Adrenal gland (tissue), 19 donors: ENCODE measurements around the gene HHATL. TPM values are rescaled to one million over a fixed set of nuclear protein-coding genes. Genes with fewer than 3 reads are reported as not detected.

Experiments
- DNase-seq, 7 donors: peaks; one replicate each; pipeline ENCODE4 v3.0.0-alpha.2; 2019 to 2020
- H3K27ac ChIP-seq, 5 donors: fragments of 200-600 bp; sonication (generic) in 4 of 5; 1 replicate in 3 of 5; 2 replicates in 2 of 5; pipeline versions ENCODE4 v1.5.1 to v1.8.0; 2016 to 2020; ENCODE audit warnings: mild to moderate bottlenecking in 1 of 5
- H3K27me3 ChIP-seq: fragments of 200-600 bp; 2 replicates; pipeline ENCODE4 v1.8.0; 2021
- H3K36me3 ChIP-seq, 2 donors: fragments of 200-600 bp; replicated peaks in 1 of 2; 1 replicate in 1 of 2; 2 replicates in 1 of 2; pipeline versions ENCODE4 v1.5.1 to v1.8.0; 2018 to 2022
- H3K4me1 ChIP-seq, 2 donors: fragments of 200-600 bp; replicated peaks in 1 of 2; 1 replicate in 1 of 2; 2 replicates in 1 of 2; pipeline versions ENCODE4 v1.5.1 to v1.8.0; 2018 to 2021
- H3K4me3 ChIP-seq, 4 donors: fragments of 200-600 bp; sonication (generic) in 3 of 4; one replicate each; pipeline ENCODE4 v1.5.1; 2016 to 2018
- H3K9me3 ChIP-seq, 3 donors: fragments of 200-600 bp; sonication (generic) in 1 of 3; replicated peaks in 1 of 3; 1 replicate in 2 of 3; 2 replicates in 1 of 3; pipeline versions ENCODE4 v1.5.1 to v1.8.0; 2016 to 2021
- POLR2A ChIP-seq, 2 donors: fragments of 450-650 bp; IDR thresholded peaks; one replicate each; pipeline ENCODE4 v1.6.1; 2017; ENCODE audit warnings: antibody characterized with exemption in 2 of 2, mild to moderate bottlenecking in 2 of 2, moderate library complexity in 1 of 2
- WGBS, 4 donors: extraction: QIAGEN DNeasy Blood & Tissue Kit in 2 of 4; methylation state at CpG; one replicate each; pipeline versions ENCODE4 v1.1.5 to v1.1.7; 2013 to 2017; 5-methylcytosine and 5-hydroxymethylcytosine counted together
- intact Hi-C, 2 donors: fragments of 100-400 bp; cut with DNase I; formaldehyde crosslinking; loops; one replicate each; pipeline versions ENCODE4 v1.14.1 to v1.15.0; 2022 to 2023
- long read RNA-seq, 10 donors: library from polyadenylated mRNA in 3 of 10; unstranded in 2 of 10; stranded (forward) in 1 of 10; transcript quantifications; one replicate each; pipeline ENCODE4 v2.0.0 and lab custom pipeline, GENCODE V29; 2021 to 2026
- polyA plus RNA-seq, 3 donors: library from polyadenylated mRNA; stranded (reverse); fragments of 200-250 nt in 2 of 3; fragments of 350-450 nt in 1 of 3; fragmentation: Illumina TruSeq in 1 of 3; extraction: RNeasy Lipid Tissue Mini Kit (QIAGEN cat#74804) in 1 of 3; gene quantifications; one replicate each; pipeline ENCODE4 v1.2.3, GENCODE V29; 2013 to 2014
- total RNA-seq, 9 donors: library from RNA; depleted of rRNA in 4 of 9; stranded (reverse); fragments of >200 nt in 4 of 9; fragments of 120-200 nt in 1 of 9; fragmentation: NEBNext Ultra II Directional in 1 of 9; extraction: Animal tissue kit (Norgen Biotek cat#: 25700) in 1 of 9; gene quantifications; one replicate each; pipeline versions ENCODE4 v1.1.0 to v1.2.4, GENCODE V29; 2013 to 2023
- TF ChIP-seq, protein P1 (sequence below), 6 experiments: fragments of 450-650 bp in 4 of 6; fragments of 200-600 bp in 2 of 6; sonication (generic) in 1 of 6; IDR thresholded peaks; 1 replicate in 5 of 6; 2 replicates in 1 of 6; pipeline versions ENCODE4 v1.5.1 to v1.8.0; 2016 to 2021; ENCODE audit warnings: antibody characterized with exemption in 6 of 6, mild to moderate bottlenecking in 2 of 6, moderate library complexity in 1 of 6
- donor health status: healthy with polysubstance abuse.
- donor health status: Bipolar disorder and iron deficiency.
- donor health status: DM: yes; HTN: yes; CAD: no.
- donor health status: DM: no; HTN: no; CAD: no.
- donor health status: DM: no; HTN: no; CAD: no.
- donor health status: DM: yes; HTN: yes; CAD: no.

HHATL gene
- total RNA-seq (1 to 10 TPM in 2 of 9 donors, under 1 TPM in 6, not detected in 1; 0.18 to 4.5 (median 0.56) TPM), polyA plus RNA-seq (1 to 10 TPM in 1 of 3 donors, under 1 TPM in 1, not detected in 1; 0.94 to 3.0 TPM)
- long read RNA-seq, donor 1, result 0 reads
- long read RNA-seq, donor 2, result 0 reads
- long read RNA-seq, donor 3, result 0 reads
- long read RNA-seq, donor 4, result 0 reads
- long read RNA-seq, donor 5, result 0 reads
- long read RNA-seq, donor 6, result 0 reads
- long read RNA-seq, donor 7, result 0 reads
- long read RNA-seq, donor 8, result 0 reads
- long read RNA-seq, donor 9, result 0 reads
- long read RNA-seq, donor 10, result 0 reads

GRCh38 chr3:42702066-42702951 is at the start of gene HHATL:
Gene HHATL (minus strand): TSS chr3:42702798. CDS start chr3:42700826, 1,972 bp downstream.
- WGBS, 4 donors, result 41 to 57% (median 54%) methylated on average over 7 to 21 of the region's 21 CpGs
- DNase-seq, result peak in 3 of 7 donors; percentile 17 to 41 (median 19)
- Histone ChIP-seq H3K27ac (no peak within 1 kb of the TSS), H3K4me1 (no peaks in the 10 kb centered on the region), H3K9me3 (no peaks in the 10 kb centered on the region), H3K36me3 (no peaks in the 10 kb centered on the region), H3K27me3 (no peaks in the 10 kb centered on the region), H3K4me3 (no peak within 1 kb of the TSS)
- intact Hi-C loops, result no loop called here
- no peak for TF ChIP-seq POLR2A (IDR thresholded peaks at IDR 0.05)
- TF ChIP-seq, protein P1, sequence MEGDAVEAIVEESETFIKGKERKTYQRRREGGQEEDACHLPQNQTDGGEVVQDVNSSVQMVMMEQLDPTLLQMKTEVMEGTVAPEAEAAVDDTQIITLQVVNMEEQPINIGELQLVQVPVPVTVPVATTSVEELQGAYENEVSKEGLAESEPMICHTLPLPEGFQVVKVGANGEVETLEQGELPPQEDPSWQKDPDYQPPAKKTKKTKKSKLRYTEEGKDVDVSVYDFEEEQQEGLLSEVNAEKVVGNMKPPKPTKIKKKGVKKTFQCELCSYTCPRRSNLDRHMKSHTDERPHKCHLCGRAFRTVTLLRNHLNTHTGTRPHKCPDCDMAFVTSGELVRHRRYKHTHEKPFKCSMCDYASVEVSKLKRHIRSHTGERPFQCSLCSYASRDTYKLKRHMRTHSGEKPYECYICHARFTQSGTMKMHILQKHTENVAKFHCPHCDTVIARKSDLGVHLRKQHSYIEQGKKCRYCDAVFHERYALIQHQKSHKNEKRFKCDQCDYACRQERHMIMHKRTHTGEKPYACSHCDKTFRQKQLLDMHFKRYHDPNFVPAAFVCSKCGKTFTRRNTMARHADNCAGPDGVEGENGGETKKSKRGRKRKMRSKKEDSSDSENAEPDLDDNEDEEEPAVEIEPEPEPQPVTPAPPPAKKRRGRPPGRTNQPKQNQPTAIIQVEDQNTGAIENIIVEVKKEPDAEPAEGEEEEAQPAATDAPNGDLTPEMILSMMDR (IDR thresholded peaks at IDR 0.05), result no peak

DNA sequence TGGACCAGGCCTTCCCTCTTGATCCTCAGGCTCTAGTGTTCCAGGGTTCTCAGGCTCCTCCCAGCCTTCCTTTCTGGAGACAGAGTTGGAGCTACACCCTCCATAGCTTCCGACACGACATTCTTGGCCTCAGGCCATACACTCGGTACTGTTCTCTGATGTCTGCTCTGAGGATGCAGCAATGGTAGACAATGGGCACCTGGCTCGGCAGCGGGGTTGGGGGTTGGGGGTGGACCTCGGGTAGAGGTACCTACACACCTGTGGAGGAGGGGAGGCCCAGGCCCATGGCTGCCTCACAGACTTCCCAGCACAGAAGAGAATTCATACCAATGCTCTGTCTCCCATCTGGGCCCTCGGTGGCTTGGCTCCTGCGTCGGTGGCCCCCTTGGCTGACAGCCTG is 49.0 kb upstream of the HHATL start:
- intact Hi-C loops, result no loop called here
- TF ChIP-seq, protein P1 (IDR thresholded peaks at IDR 0.05), result no peak
- no peak for TF ChIP-seq POLR2A (IDR thresholded peaks at IDR 0.05)
- H3K36me3 ChIP-seq, result no peaks in the 10 kb centered on the region
- DNase-seq, result peak in 3 of 7 donors; percentile 12 to 49 (median 17)
- 72 to 85% (median 77%) methylated on average over 3 to 9 of the region's 9 CpGs; no CpG with 5 or more reads in 1 of the 4 donors for WGBS, 4 donors
- H3K27ac ChIP-seq, result no peak overlapping the region
- H3K27me3 ChIP-seq, result no peaks in the 10 kb centered on the region
- no peaks in the 10 kb centered on the region for H3K4me1 ChIP-seq
- no peaks in the 10 kb centered on the region for H3K9me3 ChIP-seq
- no peak overlapping the region for H3K4me3 ChIP-seq

GRCh38 chr3:42750834-42751233 is 48.2 kb upstream of the HHATL start:
- no peaks in the 10 kb centered on the region for H3K4me1 ChIP-seq
- 60 to 100% (median 94%) methylated on average over 1 to 7 of the region's 7 CpGs for WGBS, 4 donors
- no peak overlapping the region for H3K4me3 ChIP-seq
- no peak for TF ChIP-seq POLR2A (IDR thresholded peaks at IDR 0.05)
- H3K27me3 ChIP-seq, result no peaks in the 10 kb centered on the region
- no peaks in the 10 kb centered on the region for H3K36me3 ChIP-seq
- intact Hi-C loops, result no loop called here
- H3K9me3 ChIP-seq, result no peaks in the 10 kb centered on the region
- DNase-seq, result peak in 2 of 7 donors; percentile 5 to 10
- H3K27ac ChIP-seq, result no peak overlapping the region

DNA sequence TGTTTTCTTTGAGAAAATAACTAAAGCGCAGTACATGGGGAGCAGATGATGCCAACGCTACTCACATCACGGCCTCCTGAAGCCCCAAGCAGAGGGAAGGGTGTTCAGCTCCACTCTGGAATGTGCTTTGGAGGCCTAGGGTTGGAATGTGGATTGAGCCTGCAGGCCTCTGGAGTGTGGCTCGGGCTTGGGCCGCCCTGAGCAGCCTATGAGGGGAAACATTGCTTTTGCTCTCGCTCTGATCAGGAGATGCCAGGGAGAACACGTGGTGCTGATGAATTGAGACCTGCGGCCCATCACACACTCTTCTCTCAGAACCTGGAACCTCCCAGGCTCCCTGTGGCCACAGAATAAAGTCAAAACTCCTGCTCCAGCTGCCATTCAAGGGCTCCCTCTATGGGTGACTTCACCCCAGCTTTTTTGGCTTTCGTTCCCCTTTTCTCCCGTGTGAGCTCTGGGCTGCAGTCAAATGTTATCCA is 47.2 kb upstream of the HHATL start:
- TF ChIP-seq POLR2A (IDR thresholded peaks at IDR 0.05), result no peak
- TF ChIP-seq, protein P1 (IDR thresholded peaks at IDR 0.05), result peak in 3 of 6 experiments; percentile 12 to 33 (median 31)
- no peaks in the 10 kb centered on the region for H3K4me1 ChIP-seq
- no peaks in the 10 kb centered on the region for H3K27me3 ChIP-seq
- H3K36me3 ChIP-seq, result no peaks in the 10 kb centered on the region
- no peaks in the 10 kb centered on the region for H3K9me3 ChIP-seq
- intact Hi-C loops, result loop anchor here in 1 of 2 donors (10.0 kb wide), 1 partner anchor 165 kb away; the partner anchor contains the start of gene SEC22C
- no peak overlapping the region for H3K27ac ChIP-seq
- no peak overlapping the region for H3K4me3 ChIP-seq
- peak in 2 of 7 donors; percentile 25 to 59 for DNase-seq
- WGBS, 4 donors, result 69 to 80% (median 74%) methylated on average over 8 to 10 of the region's 10 CpGs
